GM21723 (cell line): ENCODE data around the gene GXYLT1.
"Not testable (repeated sequence)": the region's sequence is repeated elsewhere in the genome, so short reads cannot be mapped to it uniquely, and the experiment has no call there.

Experiments
- ATAC-seq: cut with Tn5 transposase; IDR thresholded peaks from one replicate; pipeline ENCODE4 v1.9.1; 2021; ENCODE audit warnings: mild to moderate bottlenecking, moderate library complexity; ENCODE audit not compliant: unreplicated experiment

Gene GXYLT1, protein sequence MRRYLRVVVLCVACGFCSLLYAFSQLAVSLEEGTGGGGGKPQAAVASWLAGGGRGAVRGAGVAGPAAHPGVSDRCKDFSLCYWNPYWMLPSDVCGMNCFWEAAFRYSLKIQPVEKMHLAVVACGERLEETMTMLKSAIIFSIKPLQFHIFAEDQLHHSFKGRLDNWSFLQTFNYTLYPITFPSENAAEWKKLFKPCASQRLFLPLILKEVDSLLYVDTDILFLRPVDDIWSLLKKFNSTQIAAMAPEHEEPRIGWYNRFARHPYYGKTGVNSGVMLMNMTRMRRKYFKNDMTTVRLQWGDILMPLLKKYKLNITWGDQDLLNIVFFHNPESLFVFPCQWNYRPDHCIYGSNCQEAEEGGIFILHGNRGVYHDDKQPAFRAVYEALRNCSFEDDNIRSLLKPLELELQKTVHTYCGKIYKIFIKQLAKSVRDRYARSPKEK

DNA sequence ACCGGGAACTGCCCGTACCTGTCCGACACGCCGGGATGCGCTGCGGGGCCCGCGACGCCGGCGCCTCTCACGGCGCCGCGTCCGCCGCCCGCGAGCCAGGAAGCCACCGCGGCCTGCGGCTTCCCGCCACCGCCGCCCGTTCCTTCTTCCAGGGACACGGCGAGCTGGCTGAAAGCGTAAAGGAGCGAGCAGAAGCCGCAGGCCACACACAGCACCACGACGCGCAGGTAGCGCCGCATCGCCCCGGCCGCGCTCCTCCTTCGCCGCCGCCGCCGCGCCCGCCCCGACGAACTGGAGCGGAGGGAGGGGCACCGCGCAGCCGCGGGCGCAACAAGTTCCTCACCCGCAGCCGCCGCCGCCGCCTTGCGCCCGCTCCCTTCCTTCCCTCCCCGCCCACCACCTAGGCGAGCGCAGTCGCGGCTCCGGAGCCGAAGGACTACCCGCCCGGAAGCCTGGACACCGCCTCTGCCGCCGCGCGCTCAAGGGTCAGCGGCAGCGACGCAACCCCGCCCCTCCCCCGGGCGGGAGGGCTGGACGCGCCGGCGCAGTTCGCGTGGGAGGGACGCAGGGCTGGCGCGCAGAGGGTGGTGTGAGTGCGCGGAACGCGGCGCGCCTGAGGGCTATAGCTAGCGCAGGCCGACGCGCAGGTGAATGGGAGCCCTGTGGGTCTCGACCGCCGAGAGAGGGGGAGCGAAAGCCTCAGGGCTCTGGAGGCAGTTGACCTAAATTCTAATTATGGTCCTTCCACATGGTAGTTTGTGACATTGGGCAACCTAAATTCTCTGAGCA, at the start of gene GXYLT1:
Gene GXYLT1, minus strand, starts transcription at position 467 of the 789 bp plus-strand sequence. Its CDS starts 228 bp downstream, at position 239.
- ATAC-seq: peak; percentile 95

DNA sequence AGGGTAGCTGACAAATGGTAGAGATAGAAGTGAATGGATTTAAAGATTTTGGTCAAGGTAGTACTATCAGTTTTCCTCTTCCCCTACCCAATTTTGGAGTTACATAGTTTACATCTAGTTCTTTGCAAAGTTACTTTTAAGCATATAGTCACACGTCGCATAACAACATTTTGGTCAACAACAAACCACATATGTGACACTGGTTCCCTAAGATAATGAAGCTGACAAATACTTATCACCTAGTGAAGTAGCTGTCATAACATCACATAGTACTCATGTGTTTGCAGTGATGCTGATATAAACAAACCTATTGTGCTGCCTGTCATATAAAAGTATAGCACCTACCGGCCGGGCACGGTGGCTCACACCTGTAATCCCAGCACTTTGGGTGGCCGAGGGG, 48.0 kb upstream of the GXYLT1 start:
- no peak for ATAC-seq

DNA sequence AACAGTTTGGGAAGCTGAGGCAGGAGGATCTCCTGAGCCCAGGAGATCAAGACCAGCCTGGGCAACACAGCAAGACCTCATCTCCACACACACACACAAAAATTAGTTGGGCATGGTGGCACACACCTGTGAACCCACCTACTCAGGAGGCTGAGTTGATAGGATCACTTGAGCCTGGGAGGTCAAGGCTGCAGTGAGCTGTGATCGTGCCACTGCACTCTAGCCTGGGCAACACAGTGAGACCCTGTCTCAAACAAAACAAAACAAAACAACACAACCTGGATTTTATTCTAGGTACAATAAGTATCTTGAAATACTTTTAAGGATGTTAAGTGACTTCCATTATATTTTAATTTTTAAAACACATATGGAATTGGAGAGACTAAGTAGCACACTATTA, 47.6 kb upstream of the GXYLT1 start:
- no peak for ATAC-seq

DNA sequence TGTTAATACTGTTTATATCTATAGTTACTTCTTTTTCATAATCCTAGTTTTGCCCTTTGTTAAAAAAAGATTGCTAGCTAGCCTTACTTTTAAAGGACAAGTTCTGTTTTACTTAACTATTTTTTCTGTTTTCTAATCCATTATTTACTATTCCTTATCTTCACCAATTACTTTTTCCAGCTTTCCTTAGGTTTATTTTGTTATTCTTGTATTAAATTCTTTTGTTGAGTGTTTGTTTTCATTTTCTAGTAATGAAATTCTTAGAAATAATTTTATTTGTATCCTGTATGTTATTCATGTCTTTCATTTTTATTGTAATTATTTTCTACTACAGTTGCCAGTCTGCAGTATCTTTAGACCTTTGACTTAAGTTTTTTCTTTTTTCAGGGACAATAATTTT, 45.7 kb upstream of the GXYLT1 start:
- ATAC-seq: no peak

DNA sequence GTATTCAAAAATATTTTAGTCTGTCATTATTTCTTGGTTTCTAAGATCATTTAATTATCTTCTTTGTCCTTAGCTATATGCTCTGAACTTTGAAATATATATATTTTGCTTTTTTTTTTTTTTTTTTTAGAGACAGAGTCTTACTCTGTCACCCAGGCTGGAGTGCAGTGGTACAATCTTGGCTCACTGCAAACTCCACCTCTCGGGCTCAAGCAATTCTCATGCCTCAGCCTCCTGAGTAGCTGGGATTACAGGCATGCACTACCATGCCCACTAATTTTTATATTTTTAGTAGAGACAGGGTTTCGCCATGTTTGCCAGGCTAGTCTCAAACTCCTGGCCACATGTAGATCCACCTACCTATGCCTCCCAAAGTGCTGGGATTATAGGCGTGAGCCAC, 43.6 kb upstream of the GXYLT1 start:
- ATAC-seq: not testable (repeated sequence)

DNA sequence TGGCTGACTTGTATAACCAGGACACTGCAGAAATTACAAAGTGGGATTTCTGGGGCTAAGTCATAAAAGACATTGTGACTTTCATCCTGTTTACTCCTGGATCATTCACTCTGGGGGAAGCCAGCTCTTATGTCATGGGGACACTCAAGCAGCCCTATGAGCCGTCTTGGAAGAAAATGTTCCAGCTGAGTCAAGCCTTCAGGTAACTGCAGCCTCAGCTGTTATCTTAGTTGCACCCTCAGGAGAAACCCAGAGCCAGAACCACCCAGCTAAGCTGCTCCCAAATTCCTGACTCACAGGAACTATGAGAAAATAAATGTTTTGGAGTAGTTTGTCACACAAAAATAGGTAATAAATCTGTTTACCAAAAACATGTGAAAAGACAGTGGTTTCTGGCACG, 43.1 kb upstream of the GXYLT1 start:
- ATAC-seq: no peak

DNA sequence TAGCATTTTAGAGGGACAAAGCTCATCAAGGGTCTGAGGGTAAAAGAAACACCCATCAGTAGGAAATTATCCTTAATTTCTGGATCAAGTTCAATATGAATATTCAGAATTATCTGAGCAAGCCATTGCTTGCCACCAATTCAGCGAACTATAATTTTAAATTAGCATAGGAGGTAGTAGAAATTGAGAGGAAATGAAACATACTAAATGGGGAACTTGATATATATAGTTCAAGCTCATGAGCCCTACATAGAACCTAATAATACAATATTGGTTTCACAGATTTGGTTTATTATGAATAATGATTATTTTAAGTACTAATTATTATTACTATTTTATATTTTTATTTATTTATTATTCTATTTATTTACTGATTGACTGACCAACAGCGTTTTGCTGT, 42.1 kb upstream of the GXYLT1 start:
- ATAC-seq: peak; percentile 74

DNA sequence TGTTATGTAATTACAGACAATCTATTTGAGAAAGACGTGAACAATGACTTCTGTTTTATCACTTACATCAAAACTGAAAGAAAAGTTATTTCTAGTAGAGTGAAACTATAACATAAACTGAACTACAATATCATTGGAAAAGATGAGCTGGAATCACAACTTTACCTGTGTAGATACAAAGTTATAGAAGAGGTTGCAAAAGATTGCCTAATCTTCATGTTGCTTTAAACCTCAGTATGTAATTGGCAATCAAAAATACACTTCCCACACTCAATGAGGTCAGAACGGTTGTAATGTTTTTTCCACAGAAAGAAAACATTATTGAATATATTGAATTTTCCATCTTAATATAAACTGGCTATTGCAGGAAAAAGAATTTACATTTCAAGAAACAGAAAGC, 37.7 kb upstream of the GXYLT1 start:
- ATAC-seq: no peak

DNA sequence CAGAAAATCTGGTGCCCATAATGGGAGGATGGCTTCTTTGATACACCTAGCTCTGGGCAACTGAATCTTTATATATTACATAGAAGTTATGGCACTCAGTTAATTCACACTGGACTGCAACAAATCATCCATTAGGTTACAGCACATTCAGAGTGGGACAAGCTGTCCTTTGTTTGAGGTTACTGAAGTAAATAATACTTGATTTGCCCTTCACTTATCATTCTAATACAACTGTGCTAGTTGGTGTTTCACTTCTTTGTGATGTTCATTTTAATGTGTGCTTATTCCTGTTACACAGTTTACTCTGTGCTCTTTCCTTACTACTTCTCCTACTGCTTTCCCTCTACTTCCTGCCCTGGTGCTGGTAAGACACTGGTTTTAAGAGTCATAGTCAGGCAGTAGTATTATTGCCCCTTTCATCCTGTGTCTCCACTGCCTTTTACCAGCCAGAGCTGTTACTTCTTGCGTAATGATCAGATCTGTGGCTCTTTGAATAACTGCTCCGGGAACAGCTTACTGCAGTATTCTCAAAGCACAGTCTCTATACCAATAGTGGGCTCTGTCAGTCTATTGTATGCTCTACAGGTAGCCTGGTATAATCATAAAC, 36.4 kb upstream of the GXYLT1 start:
- ATAC-seq: no peak

DNA sequence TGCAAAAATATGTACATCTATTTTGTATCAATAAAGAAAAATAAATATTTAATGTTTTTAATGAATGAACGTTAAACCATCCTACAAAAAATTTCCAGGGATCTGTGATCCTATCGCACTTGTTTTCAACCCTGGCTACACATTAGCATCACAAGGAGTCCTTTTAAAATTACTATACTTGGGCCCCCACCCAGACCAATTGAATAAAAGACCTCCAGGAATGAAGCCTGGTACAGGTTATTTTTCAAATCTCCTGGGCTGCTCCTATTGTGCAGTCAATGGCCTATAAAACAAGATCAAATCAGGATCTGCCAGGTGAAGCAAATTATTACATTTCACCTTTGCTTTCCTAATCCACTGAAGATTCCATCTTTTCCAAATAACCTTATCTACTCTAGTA, 33.4 kb upstream of the GXYLT1 start:
- no peak for ATAC-seq

DNA sequence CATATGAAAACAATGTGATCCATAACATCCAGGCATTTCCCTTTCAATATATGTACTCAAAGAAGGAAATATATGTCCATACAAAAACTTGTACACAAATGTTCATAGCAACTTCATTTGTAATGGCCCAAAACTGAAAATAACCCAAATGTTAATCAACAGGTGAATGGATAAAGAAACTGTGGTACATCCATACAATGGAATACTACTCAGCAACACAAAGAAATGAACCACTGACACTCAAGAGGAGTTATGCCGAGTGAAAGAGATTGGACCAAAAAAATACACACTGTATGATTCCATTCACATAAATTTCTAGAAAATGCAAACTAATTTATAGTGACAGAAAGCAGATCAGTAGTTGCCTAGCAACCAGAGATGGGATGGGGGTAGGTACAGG, 30.3 kb upstream of the GXYLT1 start:
- ATAC-seq: no peak

DNA sequence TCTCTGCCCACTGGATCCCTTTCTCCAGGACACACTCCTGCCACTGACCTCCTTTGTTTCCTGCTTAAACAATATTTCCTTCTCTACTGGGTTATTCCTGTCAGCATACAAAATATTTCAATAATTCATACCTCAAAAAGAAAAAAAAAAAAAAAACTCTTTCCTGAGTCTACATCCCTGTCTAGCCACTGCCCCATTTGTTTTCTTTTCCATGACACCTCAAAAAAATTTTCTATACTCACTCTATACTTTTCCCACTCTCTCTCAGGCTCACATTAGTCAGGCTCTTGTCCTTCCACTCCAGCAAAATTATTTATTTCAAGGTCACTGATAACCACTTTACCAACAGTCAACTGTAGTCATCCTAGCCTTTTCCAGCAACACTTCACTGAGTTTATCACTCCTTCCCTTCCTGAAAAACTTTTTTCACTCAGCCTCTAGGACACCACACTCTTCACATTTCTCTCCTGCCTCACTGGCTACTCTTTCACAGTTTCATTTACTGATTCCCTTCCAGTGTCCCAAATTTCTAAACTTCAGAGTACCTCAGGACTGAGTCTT, 29.4 kb upstream of the GXYLT1 start:
- ATAC-seq: no peak

DNA sequence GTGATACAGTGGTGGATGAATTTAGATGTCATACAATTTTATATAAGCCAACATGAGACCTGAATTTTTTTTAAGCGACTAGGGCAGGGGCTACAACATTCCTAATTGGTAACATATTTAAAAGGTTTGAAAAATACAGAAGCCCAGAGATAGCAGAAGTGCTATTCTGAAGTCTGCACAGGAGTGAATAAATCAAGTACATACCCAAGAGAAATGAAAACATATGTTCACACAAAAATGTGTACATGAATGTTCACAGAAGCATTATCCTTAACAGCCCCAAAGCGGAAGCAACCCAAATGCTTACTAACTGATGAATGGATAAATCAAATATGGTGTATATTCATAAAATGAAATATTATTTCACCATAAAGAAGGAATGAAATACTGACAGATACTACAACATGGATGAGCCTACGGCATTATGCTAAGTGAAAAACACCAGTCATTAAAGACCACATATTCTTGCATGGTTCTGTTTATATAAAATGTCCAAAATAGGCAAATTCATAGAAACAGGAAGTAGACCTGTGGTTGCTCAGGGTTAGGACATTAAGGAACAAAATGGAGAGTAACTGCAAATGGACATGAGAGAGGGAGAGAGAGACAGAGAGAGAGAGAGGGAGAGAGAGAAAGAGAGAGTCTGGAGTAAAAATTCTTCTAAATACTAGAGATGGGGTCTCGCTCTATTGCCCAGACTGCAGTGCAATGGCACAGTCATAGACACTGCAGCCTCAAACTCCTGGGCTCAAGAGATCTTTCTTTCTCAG, 28.0 kb upstream of the GXYLT1 start:
- no peak for ATAC-seq

DNA sequence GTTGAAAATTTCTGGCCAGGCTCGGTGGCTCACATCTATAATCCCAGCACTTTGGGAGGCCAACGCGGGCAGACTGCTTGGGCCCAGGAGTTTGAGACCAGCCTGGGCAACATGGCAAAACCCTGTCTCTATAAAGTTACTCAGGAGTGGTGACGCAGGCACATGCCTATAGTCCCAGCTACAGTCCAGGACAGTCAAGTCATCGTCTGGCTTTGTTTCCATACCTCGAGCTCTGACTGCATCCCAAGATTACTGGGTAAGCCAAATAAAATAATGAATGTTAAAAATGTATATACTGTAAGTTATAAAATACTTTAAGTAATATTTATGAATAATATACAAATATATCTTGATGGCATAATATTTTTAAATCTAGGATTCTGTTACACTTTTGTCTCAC, 23.0 kb upstream of the GXYLT1 start:
- ATAC-seq: no peak

DNA sequence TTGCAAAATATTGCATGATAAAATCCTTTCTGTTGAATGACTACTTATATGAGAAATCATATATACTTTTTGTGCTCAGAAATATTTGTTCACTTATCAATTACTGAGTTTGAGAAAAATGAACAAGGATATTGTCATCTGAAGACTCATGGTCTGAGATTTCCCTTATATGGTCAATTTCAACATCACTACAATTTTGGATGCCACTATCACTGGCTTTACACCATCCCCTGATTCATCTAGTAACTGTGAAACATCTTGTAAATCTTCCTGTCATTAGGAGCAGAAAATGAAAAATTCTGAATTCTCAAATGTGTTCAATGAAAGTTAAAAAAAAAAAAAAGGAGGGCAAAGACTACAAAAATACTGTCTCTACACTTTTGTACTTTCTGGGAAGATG, 21.8 kb upstream of the GXYLT1 start:
- ATAC-seq: no peak

DNA sequence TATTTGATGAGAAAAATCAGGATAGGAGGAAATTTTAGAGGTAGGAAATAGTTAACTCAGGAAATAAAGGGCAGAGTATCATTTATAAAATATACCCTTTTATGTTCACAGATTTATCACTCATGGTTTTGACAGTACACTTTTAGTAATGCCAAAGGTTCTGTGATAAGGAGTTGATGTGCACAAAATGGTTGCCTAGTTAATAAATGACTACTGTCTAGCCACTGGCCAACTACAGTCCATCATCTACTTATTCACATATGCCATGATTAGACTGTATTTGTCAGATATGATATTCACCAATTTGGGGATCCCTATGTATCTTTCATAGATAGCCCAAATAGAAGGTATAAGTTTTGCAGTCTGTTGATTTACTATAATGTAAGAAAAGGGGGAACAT, 19.2 kb upstream of the GXYLT1 start:
- no peak for ATAC-seq

DNA sequence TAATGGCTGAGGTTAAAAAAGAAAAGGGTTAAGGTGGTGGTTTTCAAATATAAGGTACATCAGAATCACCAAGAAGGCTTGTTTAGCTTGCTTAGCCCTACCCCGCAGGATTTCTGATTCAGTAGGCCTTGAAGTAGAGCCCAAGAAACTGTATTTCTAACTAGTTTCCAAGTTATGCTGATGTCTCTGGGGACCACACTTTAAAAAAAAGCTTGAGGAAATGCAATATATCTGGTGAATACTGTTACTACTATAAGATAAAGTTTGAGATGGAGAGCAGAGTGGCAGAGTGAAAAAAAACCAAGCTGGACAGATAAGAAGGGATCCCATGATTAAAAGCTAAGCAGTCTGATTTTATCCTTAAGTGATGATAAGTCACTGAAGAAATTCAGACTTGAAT, 18.3 kb upstream of the GXYLT1 start:
- no peak for ATAC-seq

DNA sequence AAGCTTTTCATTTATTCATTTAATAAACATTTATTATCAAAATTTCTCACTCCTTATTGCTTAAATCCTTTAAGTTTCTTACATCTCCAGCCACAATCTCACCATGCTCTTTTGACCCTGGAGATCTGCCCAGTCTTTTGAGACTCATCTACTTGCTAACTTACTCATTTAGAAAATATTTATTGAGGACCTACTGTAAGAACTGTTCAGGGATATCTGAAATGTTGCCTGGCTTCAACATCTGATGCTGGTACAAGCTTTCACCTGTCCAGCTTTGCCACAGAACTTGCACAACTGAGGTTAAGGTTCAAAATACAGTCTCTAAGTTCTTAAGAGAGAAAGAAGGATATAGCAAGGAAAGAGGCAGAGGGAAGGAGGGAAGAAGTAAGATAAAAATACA, 17.5 kb upstream of the GXYLT1 start:
- no peak for ATAC-seq

DNA sequence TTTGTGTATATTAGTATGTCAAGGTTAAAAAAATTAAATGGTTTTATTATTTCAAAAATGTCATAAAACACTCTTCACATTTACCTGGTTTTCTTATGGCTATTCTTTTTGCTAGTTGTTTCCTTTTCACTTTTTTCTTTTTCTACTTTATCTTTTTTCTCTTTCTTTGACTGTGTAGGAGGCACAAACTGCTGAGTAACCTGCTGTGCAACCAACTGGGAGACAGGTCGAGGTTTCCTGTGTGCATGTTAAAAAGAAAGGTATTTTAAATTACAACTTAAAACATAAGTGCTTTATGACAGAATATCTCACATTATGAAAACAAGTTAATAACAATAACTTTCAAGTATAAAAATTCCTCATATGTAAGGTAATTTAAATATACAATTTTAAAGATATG, 16.9 kb upstream of the GXYLT1 start:
- no peak for ATAC-seq

DNA sequence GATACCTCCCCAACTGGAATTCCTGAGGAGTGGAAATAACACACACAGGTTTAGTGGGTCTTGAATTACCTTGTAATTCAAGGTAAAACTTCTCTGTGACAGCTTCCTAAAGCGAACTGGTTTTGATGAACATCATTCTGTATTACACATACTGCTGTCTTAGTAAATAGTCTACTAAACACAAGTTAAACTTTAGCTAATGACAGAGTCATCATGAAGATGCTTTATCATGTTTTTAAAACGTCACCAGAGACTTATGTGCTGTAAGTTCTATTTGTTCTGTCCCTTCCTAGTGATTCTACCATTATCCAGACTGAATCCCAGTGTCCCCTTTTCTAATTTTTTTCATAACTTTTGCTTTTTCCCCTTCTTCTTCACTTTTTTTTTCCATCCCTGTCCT, 11.6 kb upstream of the GXYLT1 start:
- ATAC-seq: no peak
